Ovary (tissue), 9 donors: ENCODE data around the gene ACTR1A. TPM values are rescaled to one million over a fixed set of nuclear protein-coding genes. Genes with fewer than 3 reads are reported as not detected.

Experiments
- DNase-seq, 5 donors: peaks; one replicate each; pipeline ENCODE4 v3.0.0-alpha.2; 2019 to 2020
- H3K27ac ChIP-seq, 2 donors: fragments of 200-600 bp; one replicate each; pipeline versions ENCODE4 v1.5.1 to v1.8.0; 2019 to 2022
- H3K27me3 ChIP-seq: fragments of 200-600 bp; one replicate; pipeline ENCODE4 v1.8.0; 2022
- H3K36me3 ChIP-seq: fragments of 200-600 bp; sonication (generic); one replicate; pipeline ENCODE4 v1.5.1; 2019
- H3K4me1 ChIP-seq: one replicate; pipeline ENCODE4 v1.8.1; 2013; ENCODE audit warnings: mild to moderate bottlenecking, moderate library complexity; ENCODE audit not compliant: insufficient read depth
- H3K4me3 ChIP-seq: fragments of 200-600 bp; sonication (generic); one replicate; pipeline ENCODE4 v1.5.1; 2017
- H3K9me3 ChIP-seq, 2 donors: fragments of 200-600 bp in 1 of 2; sonication (generic) in 1 of 2; one replicate each; pipeline versions ENCODE4 v1.5.1 to v1.8.1; 2013 to 2019; ENCODE audit warnings: mild to moderate bottlenecking in 1 of 2, moderate library complexity in 1 of 2
- CTCF ChIP-seq, 3 donors: fragments of 450-650 bp in 2 of 3; fragments of 200-600 bp in 1 of 3; IDR thresholded peaks; one replicate each; pipeline versions ENCODE4 v1.5.1 to v1.8.0; 2016 to 2022; ENCODE audit warnings: antibody characterized with exemption in 3 of 3, mild to moderate bottlenecking in 1 of 3
- EP300 ChIP-seq: sonication (generic); formaldehyde crosslinking; IDR thresholded peaks from one replicate; pipeline ENCODE4 v1.6.1; 2017; ENCODE audit warnings: antibody characterized with exemption
- POLR2A ChIP-seq: fragments of 450-650 bp; IDR thresholded peaks from one replicate; pipeline ENCODE4 v1.6.1; 2017; ENCODE audit warnings: antibody characterized with exemption, mild to moderate bottlenecking, moderate library complexity
- WGBS, 3 donors: extraction: QIAGEN DNeasy Blood & Tissue Kit in 1 of 3; methylation state at CpG; one replicate each; pipeline versions ENCODE4 v1.1.5 to v1.1.7; 2013 to 2017; 5-methylcytosine and 5-hydroxymethylcytosine counted together
- intact Hi-C, 4 donors: fragments of 100-400 bp; cut with DNase I; formaldehyde crosslinking; loops; one replicate each; pipeline versions ENCODE4 v1.11.0 to v1.15.1; 2022 to 2023
- polyA plus RNA-seq, 2 donors: library from polyadenylated mRNA; stranded (reverse); fragments of 200-250 nt in 1 of 2; fragments of 350-450 nt in 1 of 2; fragmentation: Illumina TruSeq in 1 of 2; extraction: RNeasy Lipid Tissue Mini Kit (QIAGEN cat#74804) in 1 of 2; gene quantifications; one replicate each; pipeline ENCODE4 v1.2.3, GENCODE V29; 2013 to 2014
- total RNA-seq, 7 donors: library from RNA; depleted of rRNA in 2 of 7; stranded (reverse); fragments of >200 nt in 2 of 7; fragmentation: NEBNext Ultra II Directional in 3 of 7; extraction: Animal tissue kit (Norgen Biotek cat#: 25700) in 3 of 7; gene quantifications; one replicate each; pipeline versions ENCODE4 v1.1.0 to v1.2.4, GENCODE V29; 2016 to 2023
- donor health status: DM: no; HTN: no; CAD: no; lungs with moderate emphysema.
- donor health status: DM: no; HTN: no; CAD: no.
- donor health status: Bipolar disorder and iron deficiency.
- donor health status: DM: yes; HTN: yes; CAD: no.
- donor health status: DM: no; HTN: no; CAD: no.
- donor health status: DM: yes; HTN: yes; CAD: no.

The ACTR1A gene
- total and polyA plus RNA-seq, 9 donors = 38.0 to 83.6 (median 60.1) TPM

- Histone ChIP-seq H3K36me3 (no peaks in the 10 kb centered on the region), H3K27ac (no peak overlapping the region), H3K4me3 (no peak overlapping the region), H3K4me1 (peaks cover 4% of the 10 kb centered on the region), H3K27me3 (no peaks in the 10 kb centered on the region), H3K9me3 (no peaks in the 10 kb centered on the region)
- WGBS, 3 donors = 38 to 45% (median 44%) methylated on average over 3 of the region's 3 CpGs
- intact Hi-C loops = no loop called here
- DNase-seq = no peak
- TF ChIP-seq EP300 = no peak
- no peak for TF ChIP-seq CTCF (IDR thresholded peaks at IDR 0.05)
- no peak for TF ChIP-seq POLR2A
Measured at GRCh38 chr10:102465466-102465865, 37.0 kb downstream of the ACTR1A start.

- H3K27me3 ChIP-seq = no peaks in the 10 kb centered on the region
- no peaks in the 10 kb centered on the region for H3K9me3 ChIP-seq
- no peak overlapping the region for H3K27ac ChIP-seq
- DNase-seq = no peak
- TF ChIP-seq POLR2A = no peak
- TF ChIP-seq CTCF (IDR thresholded peaks at IDR 0.05) = no peak
- TF ChIP-seq EP300 = no peak
- intact Hi-C loops = no loop called here
- peaks cover 4% of the 10 kb centered on the region for H3K4me1 ChIP-seq
- WGBS, 3 donors = 84 to 91% (median 85%) methylated on average over 10 of the region's 10 CpGs
- no peaks in the 10 kb centered on the region for H3K36me3 ChIP-seq
- no peak overlapping the region for H3K4me3 ChIP-seq
Measured at GRCh38 chr10:102463983-102464382, 38.5 kb downstream of the ACTR1A start.

- no peak for DNase-seq
- no peak overlapping the region for H3K4me3 ChIP-seq
- 68 to 76% (median 70%) methylated on average over 6 of the region's 6 CpGs for WGBS, 3 donors
- intact Hi-C loops = no loop called here
- peaks cover 4% of the 10 kb centered on the region for H3K4me1 ChIP-seq
- H3K9me3 ChIP-seq = no peaks in the 10 kb centered on the region
- TF ChIP-seq EP300 = no peak
- TF ChIP-seq CTCF (IDR thresholded peaks at IDR 0.05) = no peak
- TF ChIP-seq POLR2A = no peak
- no peaks in the 10 kb centered on the region for H3K36me3 ChIP-seq
- no peak overlapping the region for H3K27ac ChIP-seq
- no peaks in the 10 kb centered on the region for H3K27me3 ChIP-seq
Measured at GRCh38 chr10:102462512-102463054, 39.9 kb downstream of the ACTR1A start.

GRCh38 chr10:102461187-102462054 lies 41.1 kb downstream of the ACTR1A start:
- Histone ChIP-seq H3K27ac (no peak overlapping the region), H3K36me3 (no peaks in the 10 kb centered on the region), H3K27me3 (no peaks in the 10 kb centered on the region), H3K9me3 (no peaks in the 10 kb centered on the region), H3K4me1 (peaks cover 4% of the 10 kb centered on the region), H3K4me3 (peak overlapping the region; percentile 51)
- 4 to 6% (median 4%) methylated on average over 53 to 54 of the region's 54 CpGs for WGBS, 3 donors
- TF ChIP-seq EP300 (no peak), CTCF (IDR thresholded peaks at IDR 0.05) (no peak), POLR2A (no peak)
- peak; percentile 93 to 97 (median 95) for DNase-seq
- intact Hi-C loops = no loop called here
